ENCODE data around the gene ZNF473. TPM values are rescaled to one million over a fixed set of nuclear protein-coding genes. Genes with fewer than 3 reads are reported as not detected.

Gene ZNF473
- total and polyA plus RNA-seq, 2 donors (not counting 3 experiments of a cell fraction or from before 2014, with no cell fraction given), result 3.8 to 8.7 TPM

- TF ChIP-seq CTCF (IDR thresholded peaks at IDR 0.05; ENCODE audit: extremely low read depth in 1 of 2, insufficient read depth in 1 of 2, low read depth in 1 of 2, low read length in 2 of 2), result no peak
- no peak for TF ChIP-seq MYC (IDR thresholded peaks at IDR 0.05; ENCODE audit: low read depth, low read length)
- TF ChIP-seq MAX (IDR thresholded peaks at IDR 0.05; ENCODE audit: insufficient read depth, insufficient read length), result no peak
- TF ChIP-seq FOS (IDR thresholded peaks at IDR 0.05; ENCODE audit: borderline replicate concordance, insufficient read depth, low read length), result no peak
- TF ChIP-seq POLR2AphosphoS5 (IDR thresholded peaks at IDR 0.05; ENCODE audit: insufficient read depth, low read depth, low read length), result no peak
- TF ChIP-seq EZH2 (IDR thresholded peaks at IDR 0.05; ENCODE audit: borderline replicate concordance, low read depth, low read length, severe bottlenecking), result no peak
- no peak for TF ChIP-seq POLR2A (IDR thresholded peaks at IDR 0.05; ENCODE audit: low read depth, low read length)
- no peak for TF ChIP-seq GATA2 (IDR thresholded peaks at IDR 0.05; ENCODE audit: insufficient read depth, insufficient read length, low read depth, low read length)
- TF ChIP-seq JUN (IDR thresholded peaks at IDR 0.05; ENCODE audit: borderline replicate concordance, insufficient read depth, insufficient read length, low read depth), result no peak
- no peak overlapping the region for H3K27ac ChIP-seq (ENCODE audit: insufficient read depth, low read depth, low read length)
- H3K9ac ChIP-seq (replicated peaks; ENCODE audit: extremely low read depth, insufficient read depth, low read length), result no peak overlapping the region
- H3K27me3 ChIP-seq (ENCODE audit: control insufficient read depth in 2 of 2, insufficient read depth in 2 of 2, low read length in 2 of 2), result no peaks in the 10 kb centered on the region
- no peak for DNase-seq (ENCODE audit: low read depth, low spot score)
- no peak for FAIRE-seq
- ChIA-PET CTCF (interaction anchor here (0.7 to 2.2 kb wide), 5 partner anchors 30 to 151 kb away, joined by 3 to 7 read pairs (median 4); no protein-coding TSS in a partner anchor), POLR2A (interaction anchor here (0.6 kb wide), 1 partner anchor 30 kb away, joined by 9 read pairs; no protein-coding TSS in a partner anchor)
- dilution Hi-C loops (cut with MboI; ENCODE audit: extremely low pct_ligation_motif_present, low sequenced_read_pairs) (no loop called here), intact Hi-C loops (cut with micrococcal nuclease) (no loop called here)
- no peak overlapping the region for H2AFZ ChIP-seq (ENCODE audit: low read depth, low read length)
- no TSS peak for BruUV-seq (replicated peaks)
- no peak overlapping the region for H3K4me2 ChIP-seq (ENCODE audit: insufficient read depth, low read length)
- no peaks in the 10 kb centered on the region for H3K9me3 ChIP-seq (replicated peaks; ENCODE audit: control insufficient read depth, insufficient read depth, low read length)
- H3K9me1 ChIP-seq (replicated peaks; ENCODE audit: control insufficient read depth, extremely low read depth, insufficient read depth, low read length), result no peaks in the 10 kb centered on the region
- H3K79me2 ChIP-seq (ENCODE audit: control insufficient read depth, insufficient read depth, low read length), result no peaks in the 10 kb centered on the region
- peaks cover 0 to 5% of the 10 kb centered on the region in 2 experiments for H3K36me3 ChIP-seq (ENCODE audit: control insufficient read depth in 2 of 2, extremely low read depth in 1 of 2, insufficient read depth in 2 of 2, low read length in 2 of 2)
- no peaks in the 10 kb centered on the region for H4K20me1 ChIP-seq (replicated peaks; ENCODE audit: control insufficient read depth, extremely low read depth, insufficient read depth, low read length)
- no peak overlapping the region for H3K4me3 ChIP-seq (replicated peaks in 1 of 3; ENCODE audit: insufficient read depth in 1 of 3, low read depth in 1 of 3, low read length in 3 of 3)
- no peaks in the 10 kb centered on the region for H3K4me1 ChIP-seq (ENCODE audit: control insufficient read depth, extremely low read depth, insufficient read depth, low read length)
Observed at GRCh38 chr19:49984491-49984890, 41.3 kb upstream of the ZNF473 start.
